IPS-18c (cell line): Measurements from ENCODE around the gene PITPNC1.
"Not testable (repeated sequence)": the region's sequence is repeated elsewhere in the genome, so short reads cannot be mapped to it uniquely, and the experiment has no call there.

Experiments used
- H3K4me3 ChIP-seq: 2 replicates; pipeline ENCODE4 v1.7.0; 2013; ENCODE audit warnings: low read depth, mild to moderate bottlenecking, low read length, moderate library complexity; ENCODE audit not compliant: insufficient read depth
- H3K9me3 ChIP-seq: one replicate; pipeline ENCODE4 v1.6.1; 2013; ENCODE audit warnings: mild to moderate bottlenecking, low read length, moderate library complexity; ENCODE audit not compliant: control insufficient read depth, insufficient read depth

PITPNC1 gene

GRCh38 chr17:67461228-67461780 lies 84.2 kb downstream of the PITPNC1 start:
- no peak overlapping the region for H3K4me3 ChIP-seq

GRCh38 chr17:67461876-67462275 lies 84.8 kb downstream of the PITPNC1 start:
- Histone ChIP-seq H3K4me3 (no peak overlapping the region), H3K9me3 (no peaks in the 10 kb centered on the region)

More at GRCh38 chr17:67461228-67461780, 84.2 kb downstream of the PITPNC1 start:
- no peaks in the 10 kb centered on the region for H3K9me3 ChIP-seq

DNA sequence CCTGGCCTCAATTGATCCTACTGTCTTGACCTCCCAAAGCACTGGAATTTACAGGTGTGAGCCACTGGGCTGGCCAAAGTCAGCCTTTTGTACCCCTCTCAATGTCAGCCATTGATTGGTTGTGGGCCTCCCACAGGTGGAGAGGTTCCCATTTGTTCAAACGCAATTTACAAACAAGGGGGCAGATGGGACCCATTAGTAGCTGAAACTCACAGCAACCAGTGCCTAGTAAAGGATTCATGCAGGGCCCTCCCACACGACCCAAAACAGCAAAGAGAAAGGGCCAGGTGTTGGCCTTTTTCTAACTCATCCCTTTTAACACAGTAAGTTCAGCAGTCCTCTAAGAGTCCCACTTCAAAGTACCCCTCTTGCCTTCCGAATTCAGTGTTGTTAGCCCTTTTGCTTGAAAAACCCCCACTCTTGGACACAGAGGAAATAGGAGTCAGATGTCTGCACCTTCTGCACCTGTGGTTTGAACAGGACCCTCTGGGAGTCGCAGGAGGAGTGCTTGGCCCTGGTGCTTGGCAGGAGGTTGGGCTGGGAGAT lies 89.2 kb downstream of the PITPNC1 start:
- H3K9me3 ChIP-seq = no peaks in the 10 kb centered on the region

DNA sequence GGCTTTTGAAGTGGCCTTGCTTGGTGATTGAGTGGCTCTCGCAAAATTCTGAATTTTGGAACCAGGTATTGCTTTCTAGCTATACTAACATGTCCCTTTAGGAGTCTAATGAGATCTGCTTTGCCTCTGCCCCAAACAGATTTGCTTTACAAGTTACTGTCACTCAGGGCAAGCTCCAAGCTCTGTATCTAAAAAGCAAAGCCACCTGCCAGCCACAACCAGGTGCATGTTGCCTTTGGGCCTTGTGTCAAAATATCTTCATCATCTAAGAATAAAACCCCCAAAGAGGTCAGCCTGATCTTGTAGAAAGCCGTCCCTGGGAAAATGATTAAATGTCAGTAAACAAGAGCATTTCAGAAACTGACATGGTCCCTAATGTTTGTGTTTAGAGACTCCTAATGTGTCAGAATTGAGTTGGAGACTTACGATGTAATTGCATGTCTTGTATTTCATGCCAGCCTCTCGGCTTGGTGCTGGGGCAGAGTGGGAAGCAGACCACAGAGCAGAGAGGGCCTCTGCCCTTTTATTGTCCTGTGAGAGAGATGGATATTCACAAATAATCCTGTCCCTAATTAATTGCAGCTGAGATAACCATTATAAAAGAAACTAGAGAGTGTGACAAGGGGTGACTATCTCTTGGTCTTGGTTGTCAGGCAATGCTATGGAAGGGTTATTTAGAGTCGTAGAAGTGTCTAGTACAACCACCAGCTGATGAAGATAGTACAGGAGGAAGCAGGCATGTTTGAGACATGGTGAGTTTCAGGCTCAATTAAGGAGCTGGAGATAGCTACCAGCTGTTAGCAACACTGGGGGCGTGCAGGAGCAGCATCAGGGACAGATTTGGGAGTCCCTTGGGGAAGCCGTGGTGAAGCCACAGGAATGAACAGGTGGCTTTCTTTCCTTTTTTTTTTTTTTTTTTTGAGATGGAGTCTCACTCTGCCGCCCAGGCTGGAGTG lies 90.7 kb downstream of the PITPNC1 start:
- H3K4me3 ChIP-seq = no peak overlapping the region
- no peaks in the 10 kb centered on the region for H3K9me3 ChIP-seq

More for the DNA sequence above, 89.2 kb downstream of the PITPNC1 start:
- H3K4me3 ChIP-seq = no peak overlapping the region

DNA sequence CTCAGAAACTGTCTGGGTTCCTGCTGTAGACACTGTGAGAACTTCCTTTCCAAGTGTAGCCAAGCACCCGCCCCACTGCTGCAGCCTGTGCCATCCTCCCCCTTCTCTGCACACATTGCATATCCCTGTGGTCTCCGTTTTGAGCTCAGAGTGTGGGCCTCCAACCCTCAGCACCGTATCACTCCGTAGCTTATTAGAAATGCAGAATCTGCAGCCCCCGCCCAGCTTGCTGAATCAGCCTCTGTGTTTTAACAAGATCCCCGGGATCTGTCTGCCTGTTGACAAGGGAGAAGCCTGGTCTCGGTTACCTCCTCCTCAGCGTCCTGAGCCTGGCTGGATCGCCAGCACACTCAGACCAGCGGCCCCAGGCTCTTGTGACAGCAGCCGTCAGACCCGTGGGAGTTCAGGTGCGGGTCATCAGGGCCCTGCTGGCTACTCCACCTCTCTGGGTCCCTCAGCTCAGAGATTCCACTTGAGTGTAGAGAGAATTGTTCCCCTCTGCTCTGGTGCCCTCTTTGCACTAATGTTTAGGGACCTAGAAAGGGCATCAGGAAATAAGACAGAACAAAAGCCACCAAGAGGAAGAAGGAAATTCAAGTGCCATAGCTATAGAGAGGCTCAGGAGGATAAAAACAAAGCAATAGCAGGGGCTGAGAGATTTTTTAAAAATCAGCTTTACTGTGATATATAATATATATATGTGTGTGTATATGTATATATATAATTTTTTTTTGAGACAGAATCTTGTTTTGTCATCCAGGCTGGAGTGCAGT lies 92.3 kb downstream of the PITPNC1 start:
- Histone ChIP-seq H3K9me3 (no peaks in the 10 kb centered on the region), H3K4me3 (no peak overlapping the region)

DNA sequence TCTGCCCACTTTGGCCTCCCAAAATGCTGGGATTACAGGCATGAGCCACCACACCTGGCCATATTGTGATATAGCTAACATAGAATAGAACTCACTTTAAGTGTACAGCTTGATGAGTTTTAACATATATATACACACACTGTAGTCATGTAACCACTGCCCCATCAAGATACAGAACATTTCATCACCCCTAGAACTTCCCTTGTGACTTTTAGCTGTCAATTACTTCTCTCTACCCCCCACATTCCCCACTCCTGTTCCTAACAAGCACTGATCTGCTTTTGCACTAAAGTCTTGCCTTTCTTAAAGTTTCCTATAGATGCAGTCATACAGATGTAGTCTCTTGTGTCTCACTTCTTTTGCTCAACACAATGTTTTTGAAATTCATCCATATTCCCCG lies 93.1 kb downstream of the PITPNC1 start:
- H3K4me3 ChIP-seq = no peak overlapping the region
- no peaks in the 10 kb centered on the region for H3K9me3 ChIP-seq

GRCh38 chr17:67471118-67471517 lies 94.0 kb downstream of the PITPNC1 start:
- Histone ChIP-seq H3K4me3 (no peak overlapping the region), H3K9me3 (no peaks in the 10 kb centered on the region)

GRCh38 chr17:67472606-67473005 lies 95.5 kb downstream of the PITPNC1 start:
- not testable (repeated sequence) for H3K9me3 ChIP-seq, H3K4me3 ChIP-seq

DNA sequence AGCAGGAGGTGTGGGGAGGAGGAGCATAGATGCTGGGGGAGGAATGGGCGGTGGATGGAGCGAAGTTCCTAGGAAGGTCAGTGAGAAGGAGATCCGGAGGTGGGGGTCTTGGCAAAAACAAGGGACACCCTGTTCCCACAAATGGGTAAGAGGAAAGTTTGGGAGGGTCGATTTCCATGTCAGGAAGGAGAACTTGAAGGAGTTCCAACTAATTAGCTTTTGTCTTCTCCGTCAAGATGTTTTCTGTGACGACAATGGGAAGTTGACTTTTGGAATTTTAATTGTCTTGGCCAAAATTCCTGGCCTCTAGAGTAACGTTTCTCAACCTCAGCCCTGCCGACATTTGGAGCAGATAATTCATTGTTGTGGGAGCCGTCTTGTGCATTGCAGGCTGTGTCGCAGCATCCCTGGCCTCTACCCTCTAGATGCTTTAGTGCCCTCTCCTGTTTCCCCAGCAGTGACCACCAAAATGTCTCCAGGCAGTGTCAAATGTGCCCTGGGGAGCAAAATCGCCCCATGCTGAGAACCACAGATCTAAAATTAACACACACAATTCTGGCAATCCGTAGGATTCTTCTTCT lies 97.1 kb downstream of the PITPNC1 start:
- Histone ChIP-seq H3K4me3 (no peak overlapping the region), H3K9me3 (no peaks in the 10 kb centered on the region)

- Histone ChIP-seq H3K4me3 (no peak overlapping the region), H3K9me3 (no peaks in the 10 kb centered on the region)
Observed at GRCh38 chr17:67475161-67475937, 98.3 kb downstream of the PITPNC1 start.

DNA sequence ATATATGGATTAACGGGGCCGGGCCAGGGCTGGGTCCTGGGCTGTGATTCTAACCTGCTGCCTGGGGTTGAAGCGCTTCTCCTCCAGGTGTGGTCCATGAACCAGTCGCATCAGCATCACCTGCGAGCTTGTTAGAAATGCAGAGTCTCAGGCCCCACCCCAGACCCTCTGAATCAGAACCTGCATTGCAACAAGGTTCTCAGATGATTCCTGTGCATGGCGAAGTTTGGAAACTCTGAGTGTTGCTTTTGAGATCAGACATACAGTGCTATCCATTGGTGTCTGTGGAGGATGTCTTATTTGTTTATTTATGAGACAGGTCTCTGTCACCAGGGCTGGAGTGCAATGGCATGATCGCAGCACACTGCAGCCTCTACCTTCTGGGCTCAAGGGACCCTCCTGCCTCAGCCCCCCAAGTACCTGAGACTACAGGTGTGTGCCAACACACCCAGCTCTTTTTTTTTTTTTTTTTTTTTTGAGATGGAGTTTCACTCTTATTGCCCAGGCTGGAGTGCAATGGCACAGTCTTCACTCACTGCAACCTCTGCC lies 99.8 kb downstream of the PITPNC1 start:
- no peaks in the 10 kb centered on the region for H3K9me3 ChIP-seq
- H3K4me3 ChIP-seq = no peak overlapping the region

DNA sequence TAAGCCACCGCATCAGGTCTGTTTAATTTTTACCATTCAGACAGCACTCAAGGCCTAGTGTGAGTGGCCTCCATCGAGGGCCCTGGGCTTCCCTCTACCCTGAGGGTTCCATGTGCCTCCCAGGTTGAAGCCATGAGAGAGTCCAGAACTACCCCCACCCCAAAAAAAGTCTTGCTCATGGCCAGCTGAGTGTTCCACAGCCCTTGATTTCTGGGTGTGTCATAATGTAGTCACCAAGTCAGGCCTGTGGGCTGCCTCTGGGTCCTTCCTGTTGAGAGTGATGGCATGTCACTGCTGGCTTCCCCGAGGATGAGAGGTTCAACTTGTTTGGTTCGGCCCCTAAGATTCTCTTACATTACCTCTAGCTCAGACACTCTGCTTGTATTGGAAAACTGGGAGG lies 100.6 kb downstream of the PITPNC1 start:
- Histone ChIP-seq H3K9me3 (no peaks in the 10 kb centered on the region), H3K4me3 (no peak overlapping the region)

GRCh38 chr17:67478401-67479041 lies 101.4 kb downstream of the PITPNC1 start:
- no peaks in the 10 kb centered on the region for H3K9me3 ChIP-seq
- no peak overlapping the region for H3K4me3 ChIP-seq

DNA sequence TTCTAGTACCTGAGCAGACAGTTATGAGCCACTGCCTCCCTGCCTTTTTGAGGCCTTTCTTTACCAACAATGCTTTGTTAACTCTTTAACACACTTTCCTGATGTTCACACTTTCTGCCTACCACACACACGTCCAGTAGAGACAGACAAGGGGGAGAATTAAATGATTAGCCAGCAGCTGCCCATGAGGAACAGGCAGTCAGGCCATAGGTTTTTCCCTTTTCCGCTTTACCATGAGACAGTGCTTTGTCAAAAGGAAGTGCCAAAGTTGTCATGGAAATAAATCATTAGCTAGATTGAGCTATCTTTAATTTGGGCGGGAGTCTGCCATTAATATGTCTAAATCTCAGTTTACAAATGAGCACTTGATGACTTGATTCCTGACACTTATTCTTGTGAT lies 102.1 kb downstream of the PITPNC1 start:
- H3K9me3 ChIP-seq = no peaks in the 10 kb centered on the region
- no peak overlapping the region for H3K4me3 ChIP-seq

- H3K4me3 ChIP-seq, H3K9me3 ChIP-seq: not testable (repeated sequence)
Observed at GRCh38 chr17:67480959-67481358, 103.9 kb downstream of the PITPNC1 start.

GRCh38 chr17:67481808-67482207 lies 104.7 kb downstream of the PITPNC1 start:
- Histone ChIP-seq H3K4me3 (no peak overlapping the region), H3K9me3 (no peaks in the 10 kb centered on the region)
